Dermis blood vessel endothelial cell (primary cell): ENCODE results near the gene ASB1. TPM values are rescaled to one million over a fixed set of nuclear protein-coding genes. Genes with fewer than 3 reads are reported as not detected.

ENCODE experiments used
- DNase-seq: peaks from one replicate; pipeline ENCODE4 v3.0.0; 2010
- total RNA-seq: library from RNA; depleted of rRNA; stranded (reverse); fragments of >200 nt; gene quantifications from 2 replicates; pipeline ENCODE4 v1.2.3, GENCODE V29; 2014

Gene ASB1
- total RNA-seq, 1 donor from 2014 or later, result 8.5 TPM

DNA sequence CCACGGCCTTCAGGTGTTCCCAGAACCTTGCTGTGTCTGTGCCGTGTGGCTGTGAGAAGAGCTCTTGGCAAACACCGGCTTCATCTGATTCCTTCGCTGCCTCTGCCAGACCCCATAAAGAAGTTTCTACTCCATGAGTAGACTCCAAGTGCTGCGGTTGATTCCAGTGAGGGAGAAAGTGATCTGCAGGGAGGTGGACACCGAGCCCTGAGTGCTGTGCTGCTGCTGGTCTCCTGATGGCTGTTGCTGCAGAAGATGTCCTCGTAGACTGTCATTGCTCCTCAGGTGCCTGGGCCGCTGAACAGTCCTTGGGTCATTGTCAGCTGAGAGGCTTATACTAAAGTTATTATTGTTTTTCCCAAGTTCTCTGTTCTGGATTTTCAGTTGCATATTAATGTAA lies 19.6 kb downstream of the ASB1 start:
- DNase-seq, result no peak

DNA sequence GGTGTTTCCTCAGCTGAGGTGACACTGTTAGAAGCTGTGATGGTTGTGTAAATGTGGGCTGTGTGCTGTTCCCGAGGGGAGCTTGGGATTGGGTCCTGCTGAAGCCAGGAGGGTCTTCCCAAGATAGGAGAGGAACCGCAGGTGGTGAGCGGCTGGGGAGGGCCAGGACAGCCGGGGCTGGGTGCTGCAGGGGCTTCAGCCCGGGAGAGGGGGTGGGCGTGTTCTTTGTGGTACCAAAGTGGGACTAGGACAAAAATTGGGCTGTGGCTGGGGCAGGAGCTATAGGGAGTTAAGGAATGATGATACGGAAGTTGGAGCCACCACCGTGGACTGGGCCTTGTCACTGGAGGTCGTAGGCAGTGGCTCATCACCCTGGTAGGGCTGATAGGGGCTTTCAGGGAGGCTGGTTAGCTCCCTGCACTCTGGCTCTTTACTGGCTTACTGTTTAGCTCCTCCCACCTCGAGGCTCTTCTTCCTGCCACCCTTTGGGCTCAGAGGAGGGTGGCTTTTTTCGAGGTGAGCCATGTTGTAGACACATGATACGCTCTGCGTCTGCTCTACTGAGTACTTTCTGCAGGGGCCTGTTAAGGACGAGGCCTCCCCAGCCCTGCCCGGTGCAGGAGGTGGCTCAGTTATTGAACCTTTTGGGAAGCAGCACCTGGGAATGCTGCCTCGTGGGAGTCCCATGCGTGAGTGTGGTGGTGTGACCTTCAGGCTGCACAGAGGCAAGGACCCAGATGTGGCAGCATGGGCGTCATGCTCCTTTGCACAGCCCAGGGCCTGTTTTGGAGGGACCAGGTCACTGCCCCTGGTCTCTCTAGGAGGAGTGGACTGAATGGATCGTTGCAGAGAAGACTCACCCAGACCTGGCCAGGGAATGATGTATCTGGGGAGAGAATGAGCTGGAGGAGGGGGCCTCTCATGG lies 21.6 kb downstream of the ASB1 start:
- DNase-seq, result no peak

DNA sequence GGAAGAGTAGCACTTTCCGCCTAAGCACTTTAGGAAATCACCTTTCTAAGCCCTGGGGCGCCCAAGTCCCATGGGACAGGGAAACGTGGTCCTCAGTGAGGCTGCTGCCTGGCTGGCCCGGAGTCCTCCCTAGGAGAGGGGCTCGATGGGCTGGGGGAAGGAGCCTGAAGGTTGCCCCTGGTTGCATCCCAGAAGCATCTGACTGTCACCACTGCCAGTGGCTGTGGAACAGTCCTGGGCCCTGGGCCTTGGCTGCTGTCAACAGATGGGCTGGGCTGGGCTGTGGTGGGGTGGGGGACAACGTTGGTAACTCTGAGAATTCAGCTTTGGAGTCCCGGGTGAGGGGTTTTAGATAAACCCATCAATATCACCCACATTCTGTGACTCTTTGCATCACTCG lies 22.5 kb downstream of the ASB1 start:
- DNase-seq, result no peak

DNA sequence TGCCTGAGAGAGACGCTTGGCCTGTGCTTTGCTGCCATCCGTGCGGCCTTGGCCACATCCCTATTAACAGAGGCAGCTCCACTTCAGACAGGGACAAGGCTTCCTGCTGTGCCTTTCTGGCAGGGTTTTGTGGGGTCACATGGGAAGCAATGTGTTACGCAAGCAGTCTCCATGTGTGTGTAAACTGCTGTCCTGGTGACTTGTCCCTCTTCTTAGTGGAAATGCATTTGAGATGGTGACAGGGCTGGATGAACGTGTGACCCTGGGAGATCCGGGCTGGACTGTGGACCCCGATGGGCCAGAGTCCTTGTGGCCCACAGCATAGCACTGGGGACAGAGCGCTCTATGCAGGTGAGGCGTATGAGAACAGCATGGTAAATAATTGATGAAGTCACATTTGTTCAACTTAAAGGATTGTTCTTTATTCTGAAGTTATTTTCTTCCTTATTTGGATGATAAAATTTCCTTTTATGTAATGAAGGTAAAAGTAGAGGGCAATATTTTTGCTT lies 23.2 kb downstream of the ASB1 start:
- DNase-seq, result no peak

DNA sequence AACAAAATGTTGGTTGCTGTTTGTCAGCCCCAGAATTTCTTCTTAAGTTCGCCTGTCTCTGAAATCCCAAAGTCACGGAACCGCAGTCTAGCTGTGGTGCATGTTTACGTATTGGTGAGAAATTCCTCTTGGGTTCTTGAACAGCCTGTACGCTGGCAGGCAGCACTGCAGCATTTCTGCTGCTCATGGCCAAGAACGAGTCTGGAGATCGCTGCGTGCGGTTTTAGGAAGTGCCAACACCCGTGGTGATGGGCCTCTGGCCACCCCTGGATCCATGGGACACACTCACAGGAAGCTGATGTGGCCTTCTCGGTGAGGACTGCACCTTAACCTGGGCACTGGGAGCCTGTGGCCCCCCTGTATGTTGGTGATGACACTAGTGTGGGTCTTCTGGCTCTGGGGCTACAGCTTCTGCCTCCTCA lies 23.7 kb downstream of the ASB1 start:
- no peak for DNase-seq

GRCh38 chr2:238453842-238454241 lies 27.1 kb downstream of the ASB1 start:
- DNase-seq, result no peak

DNA sequence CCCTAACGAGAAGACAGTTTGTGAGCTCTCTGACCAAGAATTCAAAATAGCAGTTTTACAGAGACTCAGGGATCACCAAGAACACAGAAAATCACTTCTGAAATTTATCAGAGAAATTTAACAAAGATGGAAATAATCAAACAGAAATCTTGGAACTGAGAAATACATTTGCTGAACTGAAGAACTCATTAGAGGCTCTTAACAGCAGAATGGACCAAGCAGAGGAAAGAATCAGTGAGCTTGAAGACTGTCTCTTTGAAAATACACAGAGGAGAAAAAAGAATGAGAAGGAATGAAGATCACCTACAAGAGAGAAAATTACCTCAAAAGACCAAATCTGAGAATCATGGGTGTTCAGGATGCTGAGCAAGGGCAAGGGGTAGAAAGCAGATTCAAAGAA lies 29.7 kb downstream of the ASB1 start:
- no peak for DNase-seq

DNA sequence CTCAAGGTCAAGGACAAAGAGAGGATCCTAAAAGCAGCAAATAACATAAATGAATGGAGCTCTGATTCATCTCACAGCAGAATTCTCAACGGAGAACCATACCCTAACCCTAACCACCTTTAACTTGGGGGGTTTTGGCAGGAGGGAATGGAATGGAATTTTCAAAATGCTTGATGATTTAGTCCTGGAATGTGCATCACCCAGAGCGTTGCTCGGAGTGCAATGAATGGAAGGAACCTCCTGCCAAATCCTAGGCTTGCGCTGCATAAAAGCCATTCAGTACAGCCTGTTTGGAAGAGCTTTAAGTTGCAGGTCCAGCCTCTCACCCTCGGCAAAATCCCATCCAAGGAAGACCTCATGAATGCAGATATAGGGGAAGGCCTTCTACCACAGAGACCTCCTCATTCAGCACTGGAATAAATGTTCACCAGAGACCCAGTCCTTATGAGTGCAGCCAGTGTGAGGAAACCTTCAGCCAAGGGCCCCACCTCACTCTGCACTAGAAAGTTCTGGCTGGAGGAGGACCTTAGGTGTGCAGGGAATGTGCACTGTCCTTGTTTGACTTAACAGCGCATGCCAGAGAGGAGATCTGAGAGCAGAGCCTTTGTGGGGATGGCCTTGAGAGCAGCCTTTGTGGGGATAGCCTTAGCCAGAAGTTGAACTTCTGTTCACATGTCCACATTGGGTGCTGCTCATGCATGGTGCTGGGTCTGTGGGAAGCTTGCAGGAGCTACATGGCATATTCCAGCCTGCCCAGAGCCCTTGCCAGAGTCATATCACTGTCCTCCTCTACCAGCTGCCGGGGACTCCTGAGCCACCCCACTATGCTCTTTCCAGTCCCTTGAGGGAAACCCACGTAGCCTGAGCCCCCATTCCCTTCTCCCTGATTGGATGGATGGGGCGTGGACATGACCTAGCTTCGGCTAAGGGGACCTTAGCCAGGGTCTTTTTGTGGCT lies 30.5 kb downstream of the ASB1 start:
- DNase-seq, result no peak

GRCh38 chr2:238457927-238458324 lies 31.2 kb downstream of the ASB1 start:
- no peak for DNase-seq

DNA sequence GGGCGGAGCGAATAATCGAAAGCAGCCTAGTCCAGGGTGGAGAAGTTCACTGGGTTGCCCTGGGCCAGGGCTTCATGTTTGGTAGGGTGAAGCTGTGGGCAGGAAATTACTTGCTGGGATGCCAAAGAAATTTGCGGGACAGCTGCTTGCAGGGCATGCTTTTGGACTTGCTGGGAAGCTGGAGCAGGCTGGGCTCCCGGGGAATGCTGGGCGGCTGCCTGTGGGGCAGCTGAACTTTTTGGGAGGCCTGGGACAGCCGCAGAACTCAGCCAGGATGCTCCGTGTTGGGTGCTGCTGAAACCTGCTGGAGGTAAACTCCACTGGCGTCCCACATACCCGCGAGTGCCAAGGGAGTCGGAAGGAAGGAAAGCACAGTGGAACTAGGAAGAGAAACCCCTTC lies 31.9 kb downstream of the ASB1 start:
- DNase-seq, result no peak

GRCh38 chr2:238459081-238459629 lies 32.4 kb downstream of the ASB1 start:
- DNase-seq, result no peak

DNA sequence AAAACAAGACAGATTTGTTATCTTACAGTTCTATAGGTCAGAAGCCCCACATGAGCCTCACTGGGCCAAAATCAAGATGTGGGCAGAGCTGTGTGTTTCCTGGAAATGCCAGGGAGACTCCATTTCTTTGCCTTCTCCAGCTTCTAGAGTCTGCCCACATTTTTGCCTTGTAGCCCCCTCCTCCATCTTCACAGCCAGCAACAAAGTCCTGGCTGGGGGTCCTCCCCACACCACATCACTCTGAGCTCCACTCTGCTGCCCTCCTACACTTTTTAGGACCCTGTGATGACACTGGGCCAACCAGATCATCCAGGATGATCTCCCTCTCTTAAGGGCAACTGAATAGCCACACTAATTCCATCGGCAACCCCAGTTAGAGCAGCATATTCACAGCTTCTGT lies 34.3 kb downstream of the ASB1 start:
- DNase-seq, result no peak

DNA sequence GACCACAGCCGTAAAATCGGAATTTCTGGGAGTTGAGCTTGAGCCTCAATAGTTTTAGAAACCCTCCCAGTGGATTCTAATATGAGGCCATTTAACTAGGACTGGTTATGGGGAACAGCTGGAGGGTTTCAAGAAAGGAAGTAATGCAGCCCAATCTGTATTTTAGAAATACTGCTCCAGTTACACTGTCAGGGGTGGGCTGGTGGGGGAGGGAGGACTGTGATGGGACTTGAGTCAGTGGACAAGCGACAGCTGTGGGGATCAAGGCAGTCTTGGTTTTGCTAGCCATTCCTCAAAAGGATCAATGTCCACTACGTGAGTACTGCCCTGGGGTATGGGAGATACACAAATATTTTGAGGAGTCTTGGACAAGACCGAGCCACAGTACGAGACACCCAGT lies 34.8 kb downstream of the ASB1 start:
- no peak for DNase-seq

DNA sequence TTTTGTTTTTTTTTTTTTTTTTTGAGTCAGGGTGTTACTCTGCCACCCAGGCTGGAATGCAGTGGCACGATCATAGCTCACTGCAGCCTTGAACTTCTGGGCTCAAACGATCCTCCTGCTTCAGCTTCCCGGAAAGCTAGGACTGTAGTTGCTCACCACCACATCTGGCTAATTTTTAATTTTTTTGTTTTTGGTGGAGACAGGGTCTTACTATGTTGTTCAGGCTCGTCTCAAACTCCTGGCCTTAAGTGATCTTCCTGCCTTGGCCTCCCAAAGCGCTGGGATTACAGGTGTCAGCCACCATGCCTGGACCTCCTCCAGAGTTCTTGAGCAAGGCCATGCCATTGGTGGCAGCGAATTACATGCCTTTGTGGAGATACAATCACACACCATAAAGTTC lies 35.2 kb downstream of the ASB1 start:
- DNase-seq, result no peak

DNA sequence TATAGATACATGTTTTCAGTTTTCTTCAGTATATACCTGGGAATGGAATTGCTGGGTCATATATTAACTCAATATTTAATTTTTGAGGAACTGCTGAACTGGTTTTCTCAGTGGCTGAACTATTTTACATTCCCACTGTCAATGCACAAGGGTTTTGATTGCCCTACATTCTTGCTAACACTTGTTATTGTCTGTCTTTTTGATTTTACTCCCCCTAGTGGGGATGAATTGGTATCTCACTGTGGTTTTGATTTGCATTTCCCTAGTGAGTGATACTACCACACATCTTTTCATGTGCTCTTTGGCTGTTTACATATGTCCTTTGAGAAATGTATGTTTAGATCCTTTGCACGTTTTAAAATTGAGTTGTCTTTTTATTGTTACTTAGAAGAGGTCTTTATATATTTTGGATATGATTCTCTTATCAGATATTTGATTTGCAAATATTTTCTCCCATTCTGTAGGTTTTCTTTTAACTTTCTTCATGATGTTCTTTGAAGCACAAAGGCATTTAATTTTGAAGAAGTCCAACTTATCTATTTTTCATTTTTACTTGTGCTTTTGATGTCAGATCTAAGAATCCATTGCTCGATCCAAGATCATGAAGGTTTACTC lies 36.2 kb downstream of the ASB1 start:
- DNase-seq, result peak; percentile 75

DNA sequence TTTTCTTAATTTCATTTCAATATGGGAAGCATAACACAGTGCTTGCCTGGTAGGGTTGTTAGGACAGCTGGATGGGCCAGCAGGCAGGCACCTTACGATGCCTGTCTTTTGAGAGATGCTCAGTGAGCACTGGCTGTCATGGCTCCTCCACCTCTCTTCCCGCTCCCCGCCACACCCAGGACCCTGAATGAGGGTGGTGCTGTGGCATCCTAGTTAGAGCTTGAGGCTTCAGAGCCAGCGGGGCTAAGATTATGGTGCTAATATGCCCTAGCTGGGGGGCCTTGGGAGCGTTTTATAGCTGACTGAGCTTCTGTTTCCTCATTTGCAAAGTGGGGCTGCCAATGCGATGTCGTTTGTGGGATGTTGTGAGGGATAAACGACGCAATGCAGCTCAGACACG lies 37.7 kb downstream of the ASB1 start:
- DNase-seq, result no peak

GRCh38 chr2:238465487-238466242 lies 38.9 kb downstream of the ASB1 start:
- DNase-seq, result no peak

DNA sequence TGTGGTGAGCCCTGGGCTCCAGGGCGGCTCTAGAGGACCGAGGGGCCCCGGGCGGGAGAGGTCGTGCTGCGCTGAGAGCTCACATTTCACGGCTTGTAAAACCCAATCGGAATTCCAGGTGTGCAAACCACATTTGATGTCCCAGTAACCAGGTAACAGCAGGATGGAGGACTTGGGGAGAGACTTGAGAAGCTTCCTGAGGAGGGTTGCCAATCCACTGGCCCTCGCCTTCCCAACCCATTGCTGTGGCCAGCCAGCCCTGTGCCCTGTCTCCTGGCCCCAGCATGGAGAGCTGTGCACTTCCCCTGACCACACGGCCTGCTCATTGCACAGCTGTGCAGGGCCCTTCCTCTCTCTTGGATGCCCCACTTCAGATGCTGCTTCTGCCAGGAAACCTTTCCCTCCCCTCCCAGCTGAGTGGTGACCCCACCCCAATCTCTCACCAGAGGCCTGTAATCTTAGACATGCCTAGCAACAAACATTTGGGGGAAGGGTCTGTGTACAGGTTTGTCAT lies 39.6 kb downstream of the ASB1 start:
- DNase-seq, result no peak

DNA sequence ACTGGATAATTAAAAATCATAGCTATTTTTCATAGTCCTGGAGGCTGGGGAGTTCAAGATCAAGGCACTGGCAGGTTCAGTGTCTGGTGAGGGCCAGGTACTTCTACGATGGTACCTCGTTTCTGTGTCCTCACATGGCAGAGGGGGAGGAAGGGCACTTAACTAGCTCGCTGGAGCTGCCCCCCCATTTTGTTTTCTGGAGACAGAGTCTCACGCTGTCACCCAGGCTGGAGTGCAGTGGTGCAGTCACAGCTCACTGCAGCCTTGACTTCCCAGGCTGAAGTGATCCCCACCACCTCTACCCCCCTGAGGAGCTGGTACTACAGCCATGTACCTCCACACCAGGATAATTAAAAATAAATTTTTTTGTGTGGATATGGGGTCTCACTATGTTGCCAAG lies 40.3 kb downstream of the ASB1 start:
- no peak for DNase-seq

- DNase-seq, result no peak
Observed at GRCh38 chr2:238467792-238468191, 41.1 kb downstream of the ASB1 start.

DNA sequence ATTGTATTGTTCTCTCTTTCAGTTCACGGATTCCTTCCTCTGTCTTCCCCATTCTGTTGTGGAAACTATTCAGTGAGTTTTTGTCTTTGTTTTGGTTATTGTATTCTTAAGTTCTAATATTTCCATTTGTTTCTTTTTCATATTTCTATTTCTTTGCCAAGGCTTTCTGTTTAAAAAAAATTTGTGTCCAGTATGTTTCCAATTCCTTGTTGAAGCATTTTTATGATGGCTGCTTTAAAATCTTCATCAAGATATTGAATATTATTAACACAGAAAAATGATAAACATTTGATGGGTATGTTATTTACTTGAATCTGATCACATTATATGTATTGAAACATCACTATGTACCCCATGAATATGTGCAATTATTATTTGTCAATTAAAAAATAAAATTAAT lies 42.4 kb downstream of the ASB1 start:
- no peak for DNase-seq

DNA sequence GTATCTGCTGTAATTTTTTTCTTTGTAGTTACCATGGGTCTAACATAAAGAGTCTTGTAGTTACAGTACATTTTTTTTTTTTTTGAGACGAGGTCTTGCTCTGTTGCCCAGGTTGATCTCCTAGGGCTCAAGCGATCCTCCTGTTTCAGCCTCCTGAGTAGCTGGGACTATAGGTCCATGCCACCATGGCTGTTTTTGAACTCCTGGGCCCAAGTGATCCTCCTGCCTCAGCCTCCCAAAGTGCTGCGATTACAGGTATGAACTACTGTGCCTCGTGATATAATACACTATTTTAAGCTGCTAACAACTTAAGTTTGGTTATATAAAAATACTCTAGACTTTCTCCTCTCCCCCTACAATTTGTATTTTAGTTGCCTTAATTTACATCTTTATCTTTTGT lies 46.3 kb downstream of the ASB1 start:
- no peak for DNase-seq
